ENCODE data around the gene MRPL38. TPM values are rescaled to one million over a fixed set of nuclear protein-coding genes. Genes with fewer than 3 reads are reported as not detected.

The MRPL38 gene
- total RNA-seq, 1 experiment from 2014 or later: 108 TPM

DNA sequence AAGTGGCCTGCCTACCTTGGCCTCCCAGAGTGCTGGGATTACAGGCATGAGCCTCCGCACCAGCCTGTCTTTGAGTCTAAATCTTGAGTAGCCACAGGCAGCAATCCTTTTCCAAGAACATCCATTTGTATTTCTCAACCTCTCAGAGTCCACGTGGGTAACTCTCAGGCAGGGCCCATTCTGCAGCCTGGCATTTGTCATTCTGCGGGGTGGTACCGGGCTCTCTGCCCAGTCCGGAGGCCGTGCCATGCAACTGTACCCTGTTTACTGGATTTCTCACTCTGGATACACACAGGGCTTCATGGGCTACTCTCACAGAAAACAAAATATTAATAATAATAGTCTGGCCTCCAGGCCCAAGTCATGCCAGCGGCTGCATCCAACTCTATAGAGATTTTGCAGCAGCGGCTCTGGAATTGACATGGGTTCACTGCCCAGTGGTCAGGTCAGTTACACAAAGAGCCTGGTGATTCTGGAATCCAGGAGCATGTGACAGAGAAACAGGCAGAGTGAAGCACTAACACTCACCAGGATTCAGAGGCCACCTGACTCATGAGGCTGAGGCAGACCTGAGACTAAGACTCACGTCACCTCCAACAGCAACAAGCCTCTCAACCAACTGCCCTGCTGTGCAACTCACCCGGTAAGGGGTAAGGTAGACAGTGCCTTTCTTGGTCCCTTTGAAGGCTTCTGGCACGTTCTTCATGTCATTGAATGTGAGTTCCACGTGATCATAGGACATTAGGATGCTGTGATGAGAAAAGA lies 53.6 kb downstream of the MRPL38 start:
- no peak overlapping the region for H3T11ph ChIP-seq (ENCODE audit: low read length)
- H3K9me3 Mint-ChIP-seq: no peaks in the 10 kb centered on the region
- peaks cover 22 to 51% (median 48%) of the 10 kb centered on the region in 3 experiments for H3K36me3 Mint-ChIP-seq (ENCODE audit: insufficient read depth in 1 of 3, low read depth in 3 of 3)
- no peak for DNase-seq
- no peak overlapping the region for H3K4me3 Mint-ChIP-seq
- no peak overlapping the region for H4K91ac ChIP-seq (ENCODE audit: insufficient read length, low read depth, low read length)
- H4K5ac ChIP-seq (ENCODE audit: insufficient read length, low read depth, low read length): no peak overlapping the region
- no peak overlapping the region for H2BK20ac ChIP-seq (ENCODE audit: low read depth, low read length, poor library complexity, severe bottlenecking)
- no peak overlapping the region for H3K23ac ChIP-seq (ENCODE audit: insufficient read length, low read depth, low read length)
- no peak overlapping the region for H3K18ac ChIP-seq (ENCODE audit: insufficient read length, low read depth, low read length)
- H3K9me3 ChIP-seq (ENCODE audit: control insufficient read depth, low read depth, low read length): no peaks in the 10 kb centered on the region
- H3K79me2 ChIP-seq (ENCODE audit: insufficient read depth, low read length): peaks cover 5% of the 10 kb centered on the region; the same call in 1 of the 2 replicates
- H3K14ac ChIP-seq (ENCODE audit: insufficient read depth, low read length): no peak overlapping the region
- H4K20me1 ChIP-seq (ENCODE audit: control insufficient read depth, insufficient read depth, insufficient read length): peaks cover 2% of the 10 kb centered on the region
- H2BK5ac ChIP-seq (ENCODE audit: insufficient read length, low read length): no peak overlapping the region
- no peak overlapping the region for H3K27ac ChIP-seq (ENCODE audit: insufficient read length, low read depth, low read length)
- H3K4me2 ChIP-seq (ENCODE audit: insufficient read depth, insufficient read length, low read length): no peak overlapping the region
- no peak overlapping the region for H3K56ac ChIP-seq (ENCODE audit: insufficient read length, low read depth, low read length)
- peaks cover 2% of the 10 kb centered on the region for H3K23me2 ChIP-seq (ENCODE audit: insufficient read length, low read depth, low read length, poor library complexity, severe bottlenecking)
- peaks cover 5% of the 10 kb centered on the region for H3K4me1 ChIP-seq (ENCODE audit: insufficient read depth, low read length)
- H2AK5ac ChIP-seq (ENCODE audit: insufficient read length, low read length): no peak overlapping the region
- H3K27ac Mint-ChIP-seq: no peak overlapping the region
- H3K9ac ChIP-seq (ENCODE audit: extremely low read depth, insufficient read length, low read length): no peak overlapping the region
- no peak overlapping the region for H2BK15ac ChIP-seq (ENCODE audit: low read depth, low read length)
- no CpG with 5 or more reads among the region's 12 CpGs for WGBS (ENCODE audit: extremely low coverage, insufficient read length, low lambda C conversion rate)
- no peak overlapping the region for H2BK12ac ChIP-seq (ENCODE audit: insufficient read length, low read depth, low read length)
- peaks cover 7 to 10% of the 10 kb centered on the region in 2 experiments for H3K4me1 Mint-ChIP-seq
- peaks cover 4% of the 10 kb centered on the region for H3K79me1 ChIP-seq (ENCODE audit: insufficient read depth, low read depth, low read length, poor library complexity, severe bottlenecking)
- H4K8ac ChIP-seq (replicated peaks; ENCODE audit: insufficient read length, low read depth, low read length): no peak overlapping the region
- H3K27me3 ChIP-seq (ENCODE audit: insufficient read depth, low read length): no peaks in the 10 kb centered on the region
- no peaks in the 10 kb centered on the region for H3K27me3 Mint-ChIP-seq (ENCODE audit: low read depth)
- TF ChIP-seq, protein P1, sequence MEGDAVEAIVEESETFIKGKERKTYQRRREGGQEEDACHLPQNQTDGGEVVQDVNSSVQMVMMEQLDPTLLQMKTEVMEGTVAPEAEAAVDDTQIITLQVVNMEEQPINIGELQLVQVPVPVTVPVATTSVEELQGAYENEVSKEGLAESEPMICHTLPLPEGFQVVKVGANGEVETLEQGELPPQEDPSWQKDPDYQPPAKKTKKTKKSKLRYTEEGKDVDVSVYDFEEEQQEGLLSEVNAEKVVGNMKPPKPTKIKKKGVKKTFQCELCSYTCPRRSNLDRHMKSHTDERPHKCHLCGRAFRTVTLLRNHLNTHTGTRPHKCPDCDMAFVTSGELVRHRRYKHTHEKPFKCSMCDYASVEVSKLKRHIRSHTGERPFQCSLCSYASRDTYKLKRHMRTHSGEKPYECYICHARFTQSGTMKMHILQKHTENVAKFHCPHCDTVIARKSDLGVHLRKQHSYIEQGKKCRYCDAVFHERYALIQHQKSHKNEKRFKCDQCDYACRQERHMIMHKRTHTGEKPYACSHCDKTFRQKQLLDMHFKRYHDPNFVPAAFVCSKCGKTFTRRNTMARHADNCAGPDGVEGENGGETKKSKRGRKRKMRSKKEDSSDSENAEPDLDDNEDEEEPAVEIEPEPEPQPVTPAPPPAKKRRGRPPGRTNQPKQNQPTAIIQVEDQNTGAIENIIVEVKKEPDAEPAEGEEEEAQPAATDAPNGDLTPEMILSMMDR (conservative IDR thresholded peaks at IDR 0.05): no peak
- H2BK120ac ChIP-seq (ENCODE audit: low read depth, low read length, poor library complexity, severe bottlenecking): no peak overlapping the region
- H3K4ac ChIP-seq (ENCODE audit: low read depth, low read length): no peak overlapping the region
- H2AFZ ChIP-seq (ENCODE audit: low read length): no peak overlapping the region
